Measurements from ENCODE around the gene WDR87.
"Not testable (repeated sequence)": the region's sequence is repeated elsewhere in the genome, so short reads cannot be mapped to it uniquely, and the experiment has no call there.

The WDR87 gene

GRCh38 chr19:37886571-37886970 is 19.8 kb downstream of the WDR87 start:
- DNase-seq (ENCODE audit: low read depth in 2 of 2): no peak

GRCh38 chr19:37885392-37885791 is 21.0 kb downstream of the WDR87 start:
- DNase-seq (ENCODE audit: low read depth in 2 of 2): no peak

- no peak for DNase-seq (ENCODE audit: low read depth in 2 of 2)
Measured at GRCh38 chr19:37877147-37877546, 29.2 kb downstream of the WDR87 start.

- no peak for DNase-seq (ENCODE audit: low read depth in 2 of 2)
Measured at GRCh38 chr19:37876032-37876431, 30.4 kb downstream of the WDR87 start.

- DNase-seq (ENCODE audit: low read depth in 2 of 2): no peak
Measured at GRCh38 chr19:37874784-37875183, 31.6 kb downstream of the WDR87 start.

- DNase-seq (ENCODE audit: low read depth in 2 of 2): no peak
Measured at GRCh38 chr19:37872383-37872782, 34.0 kb downstream of the WDR87 start.

GRCh38 chr19:37869766-37870340 is 36.5 kb downstream of the WDR87 start:
- DNase-seq (ENCODE audit: low read depth in 2 of 2): no peak

- no peak for DNase-seq (ENCODE audit: low read depth in 2 of 2)
Measured at GRCh38 chr19:37867831-37868230, 38.6 kb downstream of the WDR87 start.

GRCh38 chr19:37865930-37866329 is 40.5 kb downstream of the WDR87 start:
- DNase-seq (ENCODE audit: low read depth in 2 of 2): not testable (repeated sequence)

GRCh38 chr19:37864501-37864900 is 41.9 kb downstream of the WDR87 start:
- DNase-seq (ENCODE audit: low read depth in 2 of 2): no peak

GRCh38 chr19:37855098-37855497 is 51.3 kb downstream of the WDR87 start:
- DNase-seq (ENCODE audit: low read depth in 2 of 2): peak in 1 of 2 donors; percentile 20

- no peak for DNase-seq (ENCODE audit: low read depth in 2 of 2)
Measured at GRCh38 chr19:37845932-37846331, 60.5 kb downstream of the WDR87 start.
